A673 (cell line): ENCODE measurements around the gene PDE6A.

Experiments used
- CTCF ChIP-seq: fragments of 300-800, 200-600 bp; sonication (generic); conservative IDR thresholded peaks from 2 replicates; pipeline ENCODE4 v1.5.1; 2017; ENCODE audit warnings: low read depth, mild to moderate bottlenecking, antibody characterized with exemption, low read length, moderate library complexity, mixed read lengths
- EZH2 ChIP-seq: fragments of 200-600 bp; sonication (generic); IDR thresholded peaks from 2 replicates; pipeline ENCODE4 v1.6.1; 2017; ENCODE audit warnings: borderline replicate concordance, low read depth, mild to moderate bottlenecking, mixed read lengths, antibody characterized with exemption, low read length; ENCODE audit not compliant: poor library complexity, severe bottlenecking

DNA sequence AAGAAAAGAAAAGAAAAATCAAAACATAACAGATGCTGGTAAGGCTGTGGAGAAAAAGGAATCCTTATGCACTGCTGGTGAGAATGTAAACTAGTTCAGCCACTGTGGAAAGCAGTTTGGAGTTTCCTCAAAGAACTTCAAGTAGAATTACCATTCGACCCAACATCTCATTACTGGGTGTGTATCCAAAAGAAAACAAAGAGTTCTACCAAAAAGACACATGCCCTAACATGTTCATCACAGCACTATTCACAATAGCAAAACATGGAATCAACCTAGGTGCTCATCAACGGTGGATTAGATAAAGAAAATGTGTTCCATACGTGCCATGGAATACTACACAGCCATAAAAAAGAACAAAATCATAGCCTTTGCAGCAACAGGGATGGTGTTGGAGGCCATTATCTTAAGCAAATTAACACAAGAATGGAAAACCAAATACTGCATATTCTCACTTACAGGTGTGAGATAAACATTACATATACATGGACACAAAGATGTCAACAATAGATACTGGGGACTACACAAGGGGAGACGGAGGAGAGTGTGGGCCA is 63.4 kb downstream of the PDE6A start:
- TF ChIP-seq CTCF (no peak), EZH2 (no peak)
